Lower leg skin (tissue), 4 donors: ENCODE results near the gene LAMTOR2. TPM values are rescaled to one million over a fixed set of nuclear protein-coding genes. Genes with fewer than 3 reads are reported as not detected.

ENCODE experiments used
- DNase-seq, 2 donors: peaks; one replicate each; pipeline ENCODE4 v3.0.0-alpha.2; 2019; ENCODE audit warnings: low spot score in 2 of 2
- H3K4me3 ChIP-seq: fragments of 200-600 bp; sonication (generic); 2 replicates; pipeline ENCODE4 v1.5.1; 2017; ENCODE audit warnings: mild to moderate bottlenecking, low read depth; ENCODE audit not compliant: poor library complexity, severe bottlenecking
- POLR2A ChIP-seq, 2 donors: fragments of 450-650 bp; IDR thresholded peaks; one replicate each; pipeline ENCODE4 v1.6.1; 2016 to 2017; ENCODE audit warnings: antibody characterized with exemption in 2 of 2, mild to moderate bottlenecking in 1 of 2, moderate library complexity in 1 of 2
- WGBS, 2 donors: methylation state at CpG; one replicate each; pipeline ENCODE4 v1.1.5; 2018; 5-methylcytosine and 5-hydroxymethylcytosine counted together
- intact Hi-C: fragments of 100-400 bp; cut with DNase I; formaldehyde crosslinking; loops from one replicate; pipeline ENCODE4 v1.15.0; 2023; ENCODE audit warnings: low total_unique reads
- total RNA-seq, 4 donors: library from RNA; depleted of rRNA; stranded (reverse); fragments of >200 nt; gene quantifications; one replicate each; pipeline ENCODE4 v1.1.0, GENCODE V29; 2016
- TF ChIP-seq, protein P1 (sequence below), 3 donors: fragments of 450-650 bp; IDR thresholded peaks; one replicate each; pipeline ENCODE4 v1.5.1; 2016; ENCODE audit warnings: antibody characterized with exemption in 3 of 3, mild to moderate bottlenecking in 3 of 3, moderate library complexity in 2 of 3

The LAMTOR2 gene
- total RNA-seq, 4 donors from 2014 or later: 41.8 to 64.5 (median 47.4) TPM

DNA sequence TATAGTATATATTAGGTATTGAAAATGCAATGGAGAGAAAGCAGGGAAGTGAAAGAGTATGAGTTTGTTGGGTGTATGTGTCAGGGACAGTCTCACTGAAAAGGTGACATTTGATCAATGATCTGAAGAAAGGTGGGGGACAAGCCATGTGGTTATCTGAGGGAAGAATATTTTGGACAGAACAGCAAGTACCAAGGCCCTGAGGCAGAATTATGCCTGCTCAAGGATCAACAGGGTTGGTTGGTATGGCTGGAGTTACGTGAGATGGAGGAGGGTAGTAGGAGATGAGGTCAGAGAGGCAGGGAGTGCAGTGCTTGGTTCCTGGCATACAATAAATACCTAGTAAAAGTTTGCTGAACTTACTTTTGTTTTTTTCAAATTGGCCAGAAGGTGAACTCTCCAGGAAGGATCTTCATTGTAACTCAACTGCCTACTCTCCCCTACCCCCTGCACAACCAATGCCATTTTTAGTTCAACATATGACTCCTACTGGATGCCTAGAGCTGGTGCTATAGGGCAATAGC lies 1.8 kb downstream of the LAMTOR2 start:
- H3K4me3 ChIP-seq: no peak overlapping the region
- intact Hi-C loops: no loop called here
- 85% methylated on average over 1 of the region's 1 CpG for WGBS, 2 donors
- TF ChIP-seq, protein P1, sequence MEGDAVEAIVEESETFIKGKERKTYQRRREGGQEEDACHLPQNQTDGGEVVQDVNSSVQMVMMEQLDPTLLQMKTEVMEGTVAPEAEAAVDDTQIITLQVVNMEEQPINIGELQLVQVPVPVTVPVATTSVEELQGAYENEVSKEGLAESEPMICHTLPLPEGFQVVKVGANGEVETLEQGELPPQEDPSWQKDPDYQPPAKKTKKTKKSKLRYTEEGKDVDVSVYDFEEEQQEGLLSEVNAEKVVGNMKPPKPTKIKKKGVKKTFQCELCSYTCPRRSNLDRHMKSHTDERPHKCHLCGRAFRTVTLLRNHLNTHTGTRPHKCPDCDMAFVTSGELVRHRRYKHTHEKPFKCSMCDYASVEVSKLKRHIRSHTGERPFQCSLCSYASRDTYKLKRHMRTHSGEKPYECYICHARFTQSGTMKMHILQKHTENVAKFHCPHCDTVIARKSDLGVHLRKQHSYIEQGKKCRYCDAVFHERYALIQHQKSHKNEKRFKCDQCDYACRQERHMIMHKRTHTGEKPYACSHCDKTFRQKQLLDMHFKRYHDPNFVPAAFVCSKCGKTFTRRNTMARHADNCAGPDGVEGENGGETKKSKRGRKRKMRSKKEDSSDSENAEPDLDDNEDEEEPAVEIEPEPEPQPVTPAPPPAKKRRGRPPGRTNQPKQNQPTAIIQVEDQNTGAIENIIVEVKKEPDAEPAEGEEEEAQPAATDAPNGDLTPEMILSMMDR (IDR thresholded peaks at IDR 0.05): no peak
- no peak for TF ChIP-seq POLR2A (IDR thresholded peaks at IDR 0.05)
- DNase-seq: no peak

- H3K4me3 ChIP-seq: peak within 1 kb of the TSS; percentile 0
- peak; percentile 62 to 90 for DNase-seq
- TF ChIP-seq POLR2A (IDR thresholded peaks at IDR 0.05): no peak
- TF ChIP-seq, protein P1 (IDR thresholded peaks at IDR 0.05): no peak
- 33 to 36% methylated on average over 11 of the region's 11 CpGs for WGBS, 2 donors
- intact Hi-C loops: loop anchor here (5.0 kb wide), 1 partner anchor 1279 kb away; no protein-coding TSS in a partner anchor
Measured at GRCh38 chr1:156060937-156061636, 6.5 kb downstream of the LAMTOR2 start, which contains the start of gene RAB25. Gene RAB25, plus strand, starts transcription at chr1:156061160. Its CDS starts 241 bp downstream, at chr1:156061401.

DNA sequence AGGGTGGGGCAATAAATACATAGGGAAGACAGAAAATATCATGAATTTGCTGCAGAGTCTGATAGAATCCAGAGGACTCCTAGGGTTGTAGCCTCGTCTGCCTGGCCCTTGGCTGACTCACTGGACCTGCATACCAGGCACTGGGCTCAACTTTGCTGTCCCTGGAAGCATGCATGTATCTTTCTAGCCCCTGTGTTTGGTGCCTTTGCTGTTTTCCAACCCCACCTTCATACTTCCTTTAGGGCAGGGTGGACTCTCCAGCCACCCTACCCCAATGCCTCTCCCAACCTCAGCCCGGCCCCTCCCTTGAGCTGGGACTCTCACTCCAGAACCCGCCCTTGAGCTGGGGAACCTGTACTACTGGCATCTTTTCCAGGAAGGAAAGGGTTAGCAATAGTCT lies 7.6 kb downstream of the LAMTOR2 start:
- H3K4me3 ChIP-seq: no peak overlapping the region
- TF ChIP-seq POLR2A (IDR thresholded peaks at IDR 0.05): no peak
- TF ChIP-seq, protein P1 (IDR thresholded peaks at IDR 0.05): no peak
- WGBS, 2 donors: 43 to 54% methylated on average over 3 of the region's 3 CpGs
- DNase-seq: no peak
- intact Hi-C loops: loop anchor here (5.0 kb wide), 1 partner anchor 1280 kb away; no protein-coding TSS in a partner anchor

DNA sequence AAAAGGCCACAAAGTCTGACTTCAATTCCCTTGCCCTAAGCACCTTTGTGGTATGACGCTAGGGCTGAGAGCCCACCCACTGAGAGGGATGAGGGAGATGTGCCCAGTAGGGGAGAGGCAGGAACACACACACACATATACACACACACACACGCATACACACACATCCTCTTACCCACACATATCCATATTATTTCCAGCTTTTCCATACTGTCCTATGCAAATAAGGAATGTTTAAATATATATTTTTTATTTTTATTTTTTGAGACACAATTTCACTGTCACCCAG lies 9.4 kb downstream of the LAMTOR2 start:
- TF ChIP-seq POLR2A (IDR thresholded peaks at IDR 0.05): no peak
- TF ChIP-seq, protein P1 (IDR thresholded peaks at IDR 0.05): no peak
- DNase-seq: no peak
- no peak overlapping the region for H3K4me3 ChIP-seq
- WGBS, 2 donors: 56 to 57% methylated on average over 2 of the region's 2 CpGs
- intact Hi-C loops: loop anchor here (5.0 kb wide), 1 partner anchor 1282 kb away; no protein-coding TSS in a partner anchor

DNA sequence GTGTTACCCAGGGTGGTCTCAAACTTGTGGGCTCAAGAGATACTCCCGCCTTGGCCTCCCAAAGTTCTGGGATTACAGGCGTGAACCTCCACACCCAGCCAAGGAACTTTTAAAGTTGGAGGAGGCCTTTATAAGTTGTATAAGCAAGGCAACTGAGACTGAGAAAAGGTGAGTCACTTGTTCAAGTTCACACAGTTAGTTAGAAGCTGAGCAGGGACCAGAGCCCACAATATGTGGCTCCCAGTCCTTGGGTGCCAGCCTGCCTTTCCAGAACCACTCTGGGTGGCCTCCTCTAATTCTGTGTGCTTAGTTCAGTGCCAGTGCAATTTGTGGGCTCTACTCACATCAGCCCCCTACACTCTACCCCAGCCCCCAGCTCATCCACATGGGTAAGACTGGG lies 10.0 kb downstream of the LAMTOR2 start:
- WGBS, 2 donors: 86 to 96% methylated on average over 2 of the region's 2 CpGs
- TF ChIP-seq, protein P1 (IDR thresholded peaks at IDR 0.05): no peak
- TF ChIP-seq POLR2A (IDR thresholded peaks at IDR 0.05): no peak
- intact Hi-C loops: loop anchor here (5.0 kb wide), 1 partner anchor 1282 kb away; no protein-coding TSS in a partner anchor
- no peak overlapping the region for H3K4me3 ChIP-seq
- no peak for DNase-seq
